ENCODE results near the gene KIF19. TPM values are rescaled to one million over a fixed set of nuclear protein-coding genes. Genes with fewer than 3 reads are reported as not detected.
A peak's percentile ranks its signal among the peaks of the same experiment; 100 is the strongest.

KIF19 gene
- total RNA-seq, 4 donors from 2014 or later, result 0.81 to 2.1 (median 1.5) TPM

DNA sequence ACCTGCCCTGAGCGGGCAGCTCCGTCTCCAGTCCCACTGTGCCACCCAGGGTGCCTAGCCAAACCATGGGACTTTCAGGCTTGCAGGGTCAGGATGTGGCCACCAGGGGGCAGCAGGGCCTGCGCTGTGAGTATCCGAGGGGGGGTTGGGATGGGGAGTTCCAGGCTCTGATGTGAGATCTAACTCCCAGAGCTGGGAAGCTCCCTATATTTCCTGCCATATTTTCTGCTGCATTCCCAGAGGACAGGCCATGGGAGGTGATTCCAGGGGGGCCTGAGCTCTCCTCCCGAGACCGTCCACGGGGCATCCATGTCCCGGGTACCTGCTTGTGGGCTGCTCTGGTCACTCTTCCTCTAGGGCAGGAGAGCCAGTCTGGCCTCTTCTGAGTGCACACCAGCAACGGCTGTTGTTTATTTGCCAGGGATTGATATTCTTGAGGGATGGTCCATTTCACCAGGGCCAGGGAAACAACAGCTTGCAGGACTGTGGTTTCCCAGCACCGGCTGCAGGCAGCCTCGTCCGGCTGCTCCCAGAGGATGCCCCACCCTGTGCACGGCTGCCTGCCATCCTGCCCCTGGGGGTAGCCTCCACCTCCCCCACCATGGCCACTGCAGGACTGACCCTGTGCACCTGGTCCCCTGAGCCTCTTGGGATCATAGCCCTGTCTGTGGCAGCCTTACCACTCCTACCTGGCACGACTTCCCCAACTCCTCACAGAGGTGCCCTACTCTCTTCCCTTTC is 42.5 kb downstream of the KIF19 start:
- no peak overlapping the region for H3K27ac ChIP-seq
- no peak for TF ChIP-seq EP300 (IDR thresholded peaks at IDR 0.05)
- TF ChIP-seq, protein P1, sequence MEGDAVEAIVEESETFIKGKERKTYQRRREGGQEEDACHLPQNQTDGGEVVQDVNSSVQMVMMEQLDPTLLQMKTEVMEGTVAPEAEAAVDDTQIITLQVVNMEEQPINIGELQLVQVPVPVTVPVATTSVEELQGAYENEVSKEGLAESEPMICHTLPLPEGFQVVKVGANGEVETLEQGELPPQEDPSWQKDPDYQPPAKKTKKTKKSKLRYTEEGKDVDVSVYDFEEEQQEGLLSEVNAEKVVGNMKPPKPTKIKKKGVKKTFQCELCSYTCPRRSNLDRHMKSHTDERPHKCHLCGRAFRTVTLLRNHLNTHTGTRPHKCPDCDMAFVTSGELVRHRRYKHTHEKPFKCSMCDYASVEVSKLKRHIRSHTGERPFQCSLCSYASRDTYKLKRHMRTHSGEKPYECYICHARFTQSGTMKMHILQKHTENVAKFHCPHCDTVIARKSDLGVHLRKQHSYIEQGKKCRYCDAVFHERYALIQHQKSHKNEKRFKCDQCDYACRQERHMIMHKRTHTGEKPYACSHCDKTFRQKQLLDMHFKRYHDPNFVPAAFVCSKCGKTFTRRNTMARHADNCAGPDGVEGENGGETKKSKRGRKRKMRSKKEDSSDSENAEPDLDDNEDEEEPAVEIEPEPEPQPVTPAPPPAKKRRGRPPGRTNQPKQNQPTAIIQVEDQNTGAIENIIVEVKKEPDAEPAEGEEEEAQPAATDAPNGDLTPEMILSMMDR (IDR thresholded peaks at IDR 0.05), result peak in 3 of 4 experiments; percentile 87 to 98 (median 90)
- no peak for TF ChIP-seq POLR2AphosphoS5 (IDR thresholded peaks at IDR 0.05)
- no peak for TF ChIP-seq POLR2A (IDR thresholded peaks at IDR 0.05)
- ATAC-seq, result peak; percentile 66
- no peak overlapping the region for H3K4me3 ChIP-seq
- no peaks in the 10 kb centered on the region for H3K36me3 ChIP-seq
- peaks cover 0 to 16% (median 3%) of the 10 kb centered on the region in 3 donors for H3K4me1 ChIP-seq
- no peaks in the 10 kb centered on the region for H3K9me3 ChIP-seq
- WGBS, 2 donors (ENCODE audit: low coverage in 1 of 2), result 25% methylated on average over 10 of the region's 14 CpGs; no CpG with 5 or more reads in 1 of the 2 donors
- peaks cover 39% of the 10 kb centered on the region for H3K27me3 ChIP-seq

GRCh38 chr17:74369221-74369620 is 43.2 kb downstream of the KIF19 start:
- Histone ChIP-seq H3K27me3 (peaks cover 34% of the 10 kb centered on the region), H3K9me3 (no peaks in the 10 kb centered on the region), H3K36me3 (no peaks in the 10 kb centered on the region), H3K4me3 (no peak overlapping the region), H3K27ac (no peak overlapping the region), H3K4me1 (peaks cover 0 to 23% (median 3%) of the 10 kb centered on the region in 3 donors)
- no peak for TF ChIP-seq POLR2A (IDR thresholded peaks at IDR 0.05)
- TF ChIP-seq, protein P1 (IDR thresholded peaks at IDR 0.05), result no peak
- no peak for TF ChIP-seq POLR2AphosphoS5 (IDR thresholded peaks at IDR 0.05)
- no peak for TF ChIP-seq EP300 (IDR thresholded peaks at IDR 0.05)
- ATAC-seq, result no peak
- WGBS, 2 donors (ENCODE audit: low coverage in 1 of 2), result 33 to 48% methylated on average over 1 to 6 of the region's 10 CpGs

GRCh38 chr17:74369665-74370490 is 43.9 kb downstream of the KIF19 start:
- Histone ChIP-seq H3K27me3 (peaks cover 34% of the 10 kb centered on the region), H3K9me3 (no peaks in the 10 kb centered on the region), H3K36me3 (no peaks in the 10 kb centered on the region), H3K4me1 (peaks cover 0 to 28% (median 3%) of the 10 kb centered on the region in 3 donors), H3K4me3 (no peak overlapping the region), H3K27ac (no peak overlapping the region)
- WGBS, 2 donors (ENCODE audit: low coverage in 1 of 2), result 78 to 90% methylated on average over 2 to 4 of the region's 17 CpGs
- no peak for ATAC-seq
- TF ChIP-seq POLR2A (IDR thresholded peaks at IDR 0.05), result no peak

- no peaks in the 10 kb centered on the region for H3K36me3 ChIP-seq
- WGBS, 2 donors (ENCODE audit: low coverage in 1 of 2), result 100% methylated on average over 2 of the region's 26 CpGs; no CpG with 5 or more reads in 1 of the 2 donors
- TF ChIP-seq POLR2A (IDR thresholded peaks at IDR 0.05), result no peak
- no peak for TF ChIP-seq POLR2AphosphoS5 (IDR thresholded peaks at IDR 0.05)
- TF ChIP-seq EP300 (IDR thresholded peaks at IDR 0.05), result no peak
Measured at GRCh38 chr17:74371653-74372147, 45.7 kb downstream of the KIF19 start.

GRCh38 chr17:74372426-74372825 is 46.4 kb downstream of the KIF19 start:
- WGBS, 2 donors (ENCODE audit: low coverage in 1 of 2), result 100% methylated on average over 1 of the region's 9 CpGs; no CpG with 5 or more reads in 1 of the 2 donors
- ATAC-seq, result no peak
- peaks cover 0 to 28% (median 3%) of the 10 kb centered on the region in 3 donors for H3K4me1 ChIP-seq

More at GRCh38 chr17:74371653-74372147, 45.7 kb downstream of the KIF19 start:
- H3K4me3 ChIP-seq, result no peak overlapping the region
- ATAC-seq, result no peak
- peaks cover 0 to 28% (median 3%) of the 10 kb centered on the region in 3 donors for H3K4me1 ChIP-seq
- no peaks in the 10 kb centered on the region for H3K9me3 ChIP-seq
- H3K27ac ChIP-seq, result no peak overlapping the region
- peaks cover 34% of the 10 kb centered on the region for H3K27me3 ChIP-seq

More at GRCh38 chr17:74372426-74372825, 46.4 kb downstream of the KIF19 start:
- Histone ChIP-seq H3K27me3 (peaks cover 34% of the 10 kb centered on the region), H3K4me3 (no peak overlapping the region), H3K9me3 (no peaks in the 10 kb centered on the region), H3K27ac (no peak overlapping the region), H3K36me3 (no peaks in the 10 kb centered on the region)
- TF ChIP-seq, protein P1 (IDR thresholded peaks at IDR 0.05), result no peak
- TF ChIP-seq POLR2AphosphoS5 (IDR thresholded peaks at IDR 0.05), result no peak
- TF ChIP-seq POLR2A (IDR thresholded peaks at IDR 0.05), result no peak
- TF ChIP-seq EP300 (IDR thresholded peaks at IDR 0.05), result no peak
